Right lobe of liver (tissue), 6 donors: ENCODE data around the gene HYI. TPM values are rescaled to one million over a fixed set of nuclear protein-coding genes. Genes with fewer than 3 reads are reported as not detected.

Experiments used
- ATAC-seq, 4 donors: fragments of 200-7000 bp; cut with Tn5 transposase; one replicate each; pipeline ENCODE4 v1.9.1; 2020; ENCODE audit warnings: mild to moderate bottlenecking in 4 of 4, moderate library complexity in 4 of 4
- DNase-seq, 3 donors: peaks; one replicate each; pipeline ENCODE4 v3.0.0-alpha.2; 2020
- H3K27ac ChIP-seq, 3 donors: fragments of 200-600 bp; one replicate each; pipeline ENCODE4 v1.8.0; 2022
- H3K27me3 ChIP-seq, 2 donors: fragments of 200-600 bp; one replicate each; pipeline ENCODE4 v1.8.0; 2022
- H3K36me3 ChIP-seq, 4 donors: fragments of 200-600 bp; sonication (generic) in 1 of 4; one replicate each; pipeline versions ENCODE4 v1.5.1 to v1.8.0; 2017 to 2022; ENCODE audit warnings: control low read depth in 1 of 4
- H3K4me1 ChIP-seq, 4 donors: fragments of 200-600 bp; sonication (generic) in 1 of 4; one replicate each; pipeline versions ENCODE4 v1.5.1 to v1.8.0; 2017 to 2022; ENCODE audit warnings: control low read depth in 1 of 4
- H3K4me3 ChIP-seq, 3 donors: fragments of 200-600 bp; one replicate each; pipeline ENCODE4 v1.8.0; 2022
- H3K9me3 ChIP-seq, 4 donors: fragments of 200-600 bp; sonication (generic) in 1 of 4; one replicate each; pipeline versions ENCODE4 v1.5.1 to v1.8.0; 2017 to 2022; ENCODE audit warnings: control low read depth in 1 of 4
- POLR2A ChIP-seq: fragments of 450-650 bp; IDR thresholded peaks from one replicate; pipeline ENCODE4 v1.6.1; 2017; ENCODE audit warnings: antibody characterized with exemption, mild to moderate bottlenecking
- whole genome bisulfite sequencing: methylation state at CpG from one replicate; pipeline ENCODE4 v1.1.6; 2018; ENCODE audit warnings: low coverage, low lambda C conversion rate; ENCODE audit not compliant: insufficient coverage; ENCODE audit errors: missing lambda C conversion rate; 5-methylcytosine and 5-hydroxymethylcytosine counted together
- intact Hi-C, 2 donors: fragments of 100-400 bp; cut with DNase I; formaldehyde crosslinking; loops; one replicate each; pipeline versions ENCODE4 v1.11.2 to v1.14.1; 2022
- total RNA-seq, 6 experiments: library from RNA; depleted of rRNA in 2 of 6; stranded (reverse); fragments of >200 nt in 2 of 6; fragmentation: NEBNext Ultra II Directional in 3 of 6; extraction: Animal tissue kit (Norgen Biotek cat#: 25700) in 3 of 6; gene quantifications; one replicate each; pipeline versions ENCODE4 v1.1.0 to v1.2.4, GENCODE V29; 2016 to 2023
- TF ChIP-seq, protein P1 (sequence below), 4 donors: fragments of 200-600 bp in 3 of 4; fragments of 450-650 bp in 1 of 4; IDR thresholded peaks; one replicate each; pipeline versions ENCODE4 v1.5.1 to v1.8.0; 2016 to 2022; ENCODE audit warnings: antibody characterized with exemption in 4 of 4, mild to moderate bottlenecking in 2 of 4
- donor health status: DM: no; HTN: yes; CAD: no.
- donor health status: DM: no; HTN: no; CAD: no.
- donor health status: DM: no; HTN: no; CAD: no.
- donor health status: DM: no; HTN: yes; CAD: no.
- donor health status: DM: no; HTN: yes; CAD: no.

Gene HYI
- total RNA-seq, 6 experiments from 2014 or later, result 33.8 to 52.9 (median 41.9) TPM

DNA sequence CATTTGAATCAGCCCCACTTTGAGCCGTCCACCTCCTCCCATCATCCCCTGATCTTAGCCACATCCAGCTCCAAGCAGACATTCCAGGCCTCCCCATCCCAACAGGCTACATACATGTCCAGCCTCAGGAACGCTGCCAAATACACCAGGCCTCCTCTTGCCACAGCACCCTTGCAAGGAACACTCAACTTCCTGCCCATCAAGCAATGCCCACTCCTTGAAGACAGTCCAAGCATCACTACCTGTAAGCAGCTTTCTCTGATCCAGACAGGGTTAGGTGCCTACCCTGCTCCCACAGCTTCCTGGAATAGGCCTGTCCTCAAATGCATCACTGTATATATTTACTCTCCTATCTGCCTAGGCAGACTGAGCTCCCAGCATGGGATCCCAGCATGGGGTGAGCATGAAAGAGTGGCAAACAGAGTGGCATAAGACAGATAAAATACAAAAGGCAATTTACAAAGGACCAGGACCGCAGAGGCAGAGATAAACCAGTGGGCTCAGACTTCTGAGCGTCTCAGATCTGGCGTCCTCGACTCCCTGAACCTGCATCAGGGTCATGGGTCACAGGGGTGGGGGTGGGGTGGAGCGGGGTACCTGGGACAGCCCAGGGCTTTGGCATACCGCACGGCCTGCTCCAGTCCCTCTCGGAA is 816 bp downstream of the HYI start:
- no peak for DNase-seq

DNA sequence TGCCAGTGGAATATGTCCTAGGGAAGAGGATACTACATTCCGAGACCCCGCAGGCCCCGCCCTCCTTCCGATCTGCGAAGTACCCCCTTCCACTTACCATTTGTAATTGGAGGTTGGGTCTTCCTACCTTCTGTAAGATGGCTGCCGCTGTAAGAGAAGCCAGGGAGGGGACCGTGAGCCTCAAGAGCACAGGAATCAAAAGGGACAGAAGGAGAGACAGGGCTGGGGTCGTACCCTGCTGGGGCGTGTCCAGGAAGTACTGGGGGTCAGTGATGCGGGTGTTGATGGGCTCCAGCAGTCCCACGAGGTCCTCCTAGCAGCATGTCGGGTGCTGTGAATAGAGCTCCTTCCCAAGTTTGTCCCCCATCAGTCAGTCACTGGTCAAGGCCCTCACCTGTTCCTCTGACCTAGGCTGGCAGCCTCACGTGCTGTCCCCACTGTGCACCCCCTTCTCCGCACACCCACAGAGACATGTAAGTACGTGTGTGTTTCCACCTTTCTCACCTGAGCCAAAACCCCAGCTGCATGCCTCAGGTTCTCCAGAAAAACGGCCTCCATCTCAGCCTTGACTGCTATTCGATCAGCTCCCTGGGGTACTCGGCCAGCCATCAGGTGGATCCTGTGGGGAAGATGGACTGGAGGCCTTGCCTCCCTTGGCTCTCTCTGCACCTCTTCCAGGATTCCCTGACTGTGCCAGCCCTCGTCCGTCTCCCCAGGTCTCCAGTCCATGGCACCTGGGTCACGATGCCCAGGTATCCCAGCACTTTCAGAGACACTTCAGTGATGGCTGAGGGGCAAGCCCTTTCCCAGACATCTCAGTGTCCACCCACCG is 1.8 kb downstream of the HYI start:
- Histone ChIP-seq H3K36me3 (peaks cover 2 to 34% (median 11%) of the 10 kb centered on the region in 4 donors), H3K27me3 (no peaks in the 10 kb centered on the region), H3K27ac (no peak overlapping the region), H3K9me3 (no peaks in the 10 kb centered on the region), H3K4me3 (no peak overlapping the region), H3K4me1 (peaks cover 0 to 35% (median 8%) of the 10 kb centered on the region in 4 donors)
- DNase-seq (no peak), ATAC-seq (no peak)
- 83% methylated on average over 7 of the region's 22 CpGs for WGBS
- TF ChIP-seq POLR2A, result no peak
- TF ChIP-seq, protein P1, sequence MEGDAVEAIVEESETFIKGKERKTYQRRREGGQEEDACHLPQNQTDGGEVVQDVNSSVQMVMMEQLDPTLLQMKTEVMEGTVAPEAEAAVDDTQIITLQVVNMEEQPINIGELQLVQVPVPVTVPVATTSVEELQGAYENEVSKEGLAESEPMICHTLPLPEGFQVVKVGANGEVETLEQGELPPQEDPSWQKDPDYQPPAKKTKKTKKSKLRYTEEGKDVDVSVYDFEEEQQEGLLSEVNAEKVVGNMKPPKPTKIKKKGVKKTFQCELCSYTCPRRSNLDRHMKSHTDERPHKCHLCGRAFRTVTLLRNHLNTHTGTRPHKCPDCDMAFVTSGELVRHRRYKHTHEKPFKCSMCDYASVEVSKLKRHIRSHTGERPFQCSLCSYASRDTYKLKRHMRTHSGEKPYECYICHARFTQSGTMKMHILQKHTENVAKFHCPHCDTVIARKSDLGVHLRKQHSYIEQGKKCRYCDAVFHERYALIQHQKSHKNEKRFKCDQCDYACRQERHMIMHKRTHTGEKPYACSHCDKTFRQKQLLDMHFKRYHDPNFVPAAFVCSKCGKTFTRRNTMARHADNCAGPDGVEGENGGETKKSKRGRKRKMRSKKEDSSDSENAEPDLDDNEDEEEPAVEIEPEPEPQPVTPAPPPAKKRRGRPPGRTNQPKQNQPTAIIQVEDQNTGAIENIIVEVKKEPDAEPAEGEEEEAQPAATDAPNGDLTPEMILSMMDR (IDR thresholded peaks at IDR 0.05), result no peak
- intact Hi-C loops, result no loop called here

More for the DNA sequence above, 816 bp downstream of the HYI start:
- peak; percentile 12 to 30 (median 23) for ATAC-seq
- Histone ChIP-seq H3K4me1 (peaks cover 0 to 32% (median 7%) of the 10 kb centered on the region in 4 donors), H3K36me3 (peaks cover 0 to 27% (median 8%) of the 10 kb centered on the region in 4 donors), H3K27ac (peak overlapping the region; percentile 81 to 92 (median 86)), H3K9me3 (no peaks in the 10 kb centered on the region), H3K4me3 (peak overlapping the region; percentile 47 to 62 (median 58)), H3K27me3 (no peaks in the 10 kb centered on the region)
- 29% methylated on average over 4 of the region's 10 CpGs for WGBS
- intact Hi-C loops, result no loop called here
- TF ChIP-seq POLR2A, result no peak
- TF ChIP-seq, protein P1 (IDR thresholded peaks at IDR 0.05), result no peak

DNA sequence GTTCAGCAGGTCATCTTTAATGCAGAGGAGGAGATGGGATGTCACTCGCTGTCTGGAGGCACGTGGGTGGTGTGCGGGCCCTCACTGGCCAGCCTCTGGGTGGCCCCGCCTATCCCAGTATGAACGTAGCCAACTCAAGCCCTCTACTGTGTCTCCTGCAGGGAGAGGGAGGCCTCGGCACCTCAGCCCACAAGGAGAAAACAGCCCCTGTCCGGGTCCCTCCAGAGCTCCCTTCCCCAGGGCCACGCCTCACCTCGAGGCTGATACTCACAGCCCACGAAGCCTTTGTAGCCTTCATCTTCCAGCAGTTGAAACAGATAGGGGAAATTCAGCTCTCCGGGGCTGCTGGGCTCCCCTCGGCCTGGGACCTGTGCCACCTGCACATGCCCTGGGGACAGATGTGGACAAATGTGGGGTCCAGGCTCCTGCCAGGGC is 2.6 kb downstream of the HYI start:
- no peak overlapping the region for H3K27ac ChIP-seq
- intact Hi-C loops, result no loop called here
- no peak overlapping the region for H3K4me3 ChIP-seq
- no peaks in the 10 kb centered on the region for H3K27me3 ChIP-seq
- WGBS, result 88% methylated on average over 2 of the region's 12 CpGs
- peaks cover 0 to 35% (median 8%) of the 10 kb centered on the region in 4 donors for H3K4me1 ChIP-seq
- DNase-seq (peak in 1 of 3 donors; percentile 21), ATAC-seq (no peak)
- H3K9me3 ChIP-seq, result no peaks in the 10 kb centered on the region
- peaks cover 2 to 41% (median 11%) of the 10 kb centered on the region in 4 donors for H3K36me3 ChIP-seq
- TF ChIP-seq, protein P1 (IDR thresholded peaks at IDR 0.05), result no peak
- no peak for TF ChIP-seq POLR2A

DNA sequence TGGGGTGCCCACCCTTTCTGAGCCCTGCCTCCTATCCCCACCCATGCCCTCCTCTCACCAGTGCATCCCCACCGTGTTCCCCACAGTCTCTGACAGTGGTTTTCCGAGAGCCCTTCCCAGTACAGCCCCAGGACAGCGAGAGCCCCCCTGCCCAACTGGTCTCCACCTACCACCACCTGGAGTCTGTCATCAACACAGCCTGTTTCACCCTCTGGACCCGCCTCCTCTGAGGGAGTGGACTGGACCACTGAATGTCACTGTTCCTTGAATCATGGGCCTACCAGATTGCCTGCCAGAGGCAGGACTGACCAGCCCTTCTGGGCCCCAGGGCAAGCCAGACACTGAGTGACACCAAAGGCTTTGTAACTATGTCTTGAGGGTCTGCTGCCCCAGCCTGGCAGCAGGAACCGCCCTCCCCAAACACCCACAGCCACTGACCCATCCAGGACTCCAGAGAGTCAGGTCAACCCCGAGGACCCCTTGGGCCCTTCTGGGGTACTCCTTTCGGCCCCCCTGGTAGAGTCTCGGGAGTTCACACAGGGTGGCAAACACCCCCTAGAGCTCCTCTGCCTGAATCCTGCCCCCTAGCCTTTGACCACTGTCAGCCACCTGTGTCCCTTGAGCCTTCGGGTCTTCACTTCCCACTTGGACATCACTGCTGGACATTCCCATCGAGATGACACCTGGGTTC is 3.3 kb downstream of the HYI start:
- TF ChIP-seq, protein P1 (IDR thresholded peaks at IDR 0.05), result no peak
- TF ChIP-seq POLR2A, result no peak
- ATAC-seq (no peak), DNase-seq (peak in 1 of 3 donors; percentile 19)
- Histone ChIP-seq H3K27me3 (no peaks in the 10 kb centered on the region), H3K4me1 (peaks cover 0 to 38% (median 8%) of the 10 kb centered on the region in 4 donors), H3K36me3 (peaks cover 2 to 45% (median 11%) of the 10 kb centered on the region in 4 donors), H3K4me3 (no peak overlapping the region), H3K27ac (no peak overlapping the region), H3K9me3 (no peaks in the 10 kb centered on the region)
- intact Hi-C loops, result no loop called here
- 100% methylated on average over 2 of the region's 10 CpGs for WGBS
